Liver (tissue), 9 donors: ENCODE results near the gene BCAR3. TPM values are rescaled to one million over a fixed set of nuclear protein-coding genes. Genes with fewer than 3 reads are reported as not detected.

Experiments
- DNase-seq: peaks from one replicate; pipeline ENCODE4 v3.0.0-alpha.2; 2017; ENCODE audit warnings: low spot score
- H3K27ac ChIP-seq, 2 donors: one replicate each; pipeline ENCODE4 v1.7.0; 2013; ENCODE audit warnings: inconsistent platforms in 2 of 2, low read length in 2 of 2, control low read depth in 1 of 2, low read depth in 1 of 2, mild to moderate bottlenecking in 1 of 2
- H3K27me3 ChIP-seq, 4 donors: one replicate each; pipeline versions ENCODE4 v1.6.1 to v1.7.0; 2013; ENCODE audit warnings: low read length in 3 of 4, inconsistent platforms in 1 of 4, mild to moderate bottlenecking in 1 of 4, moderate library complexity in 1 of 4; ENCODE audit not compliant: control insufficient read depth in 4 of 4, insufficient read depth in 4 of 4
- H3K36me3 ChIP-seq, 4 donors: one replicate each; pipeline versions ENCODE4 v1.6.1 to v1.7.0; 2013; ENCODE audit warnings: low read length in 3 of 4, mild to moderate bottlenecking in 3 of 4, low read depth in 1 of 4, moderate library complexity in 1 of 4; ENCODE audit not compliant: control insufficient read depth in 4 of 4, insufficient read depth in 3 of 4
- H3K4me1 ChIP-seq, 4 donors: one replicate each; pipeline versions ENCODE4 v1.6.1 to v1.7.0; 2013; ENCODE audit warnings: low read length in 3 of 4, mild to moderate bottlenecking in 3 of 4, moderate library complexity in 1 of 4; ENCODE audit not compliant: control insufficient read depth in 4 of 4, insufficient read depth in 4 of 4
- H3K4me3 ChIP-seq, 3 donors: one replicate each; pipeline versions ENCODE4 v1.6.1 to v1.7.0; 2013; ENCODE audit warnings: low read length in 3 of 3, control low read depth in 1 of 3, low read depth in 1 of 3, mild to moderate bottlenecking in 1 of 3
- H3K9ac ChIP-seq, 2 donors: one replicate each; pipeline ENCODE4 v1.7.0; 2013; ENCODE audit warnings: low read length in 2 of 2, mild to moderate bottlenecking in 2 of 2, moderate library complexity in 2 of 2, control low read depth in 1 of 2, low read depth in 1 of 2
- H3K9me3 ChIP-seq, 4 donors: one replicate each; pipeline versions ENCODE4 v1.6.1 to v1.7.0; 2013; ENCODE audit warnings: low read length in 3 of 4; ENCODE audit not compliant: control insufficient read depth in 4 of 4
- ATF3 ChIP-seq: IDR thresholded peaks from 2 replicates; pipeline ENCODE4 v1.6.1; 2016; ENCODE audit warnings: antibody characterized with exemption
- EGR1 ChIP-seq, 2 donors: IDR thresholded peaks; 2 replicates each; pipeline ENCODE4 v1.6.1; 2016 to 2018; ENCODE audit warnings: antibody characterized with exemption in 2 of 2, low read depth in 2 of 2
- FOXA1 ChIP-seq: IDR thresholded peaks from 2 replicates; pipeline ENCODE4 v1.6.1; 2016; ENCODE audit warnings: antibody characterized with exemption
- FOXA2 ChIP-seq: IDR thresholded peaks from 2 replicates; pipeline ENCODE4 v1.6.1; 2016; ENCODE audit warnings: antibody characterized with exemption
- GABPA ChIP-seq, 2 donors: IDR thresholded peaks in 1 of 2; conservative IDR thresholded peaks in 1 of 2; 2 replicates each; pipeline ENCODE4 v1.6.1; 2016; ENCODE audit warnings: antibody characterized with exemption in 2 of 2, mild to moderate bottlenecking in 1 of 2, moderate library complexity in 1 of 2
- HNF4A ChIP-seq, 2 donors: conservative IDR thresholded peaks; 2 replicates each; pipeline ENCODE4 v1.6.1; 2016; ENCODE audit warnings: antibody characterized with exemption in 2 of 2, mild to moderate bottlenecking in 2 of 2
- HNF4G ChIP-seq: IDR thresholded peaks from 2 replicates; pipeline ENCODE4 v1.6.1; 2016; ENCODE audit warnings: antibody characterized with exemption
- JUND ChIP-seq, 2 donors: IDR thresholded peaks; 2 replicates each; pipeline ENCODE4 v1.6.1; 2016; ENCODE audit warnings: antibody characterized with exemption in 2 of 2
- NR2F2 ChIP-seq: IDR thresholded peaks from 2 replicates; pipeline ENCODE4 v1.6.1; 2016; ENCODE audit warnings: antibody characterized with exemption
- RAD21 ChIP-seq, 2 donors: IDR thresholded peaks; 2 replicates each; pipeline ENCODE4 v1.6.1; 2016; ENCODE audit warnings: antibody characterized with exemption in 2 of 2, mild to moderate bottlenecking in 2 of 2
- RXRA ChIP-seq, 2 donors: IDR thresholded peaks; 2 replicates each; pipeline ENCODE4 v1.6.1; 2017 to 2018; ENCODE audit warnings: antibody characterized with exemption in 2 of 2, mild to moderate bottlenecking in 1 of 2
- SP1 ChIP-seq: IDR thresholded peaks from 2 replicates; pipeline ENCODE4 v1.6.1; 2018; ENCODE audit warnings: antibody characterized with exemption, mild to moderate bottlenecking
- TAF1 ChIP-seq: conservative IDR thresholded peaks from 2 replicates; pipeline ENCODE4 v1.6.1; 2016; ENCODE audit warnings: antibody characterized with exemption, mild to moderate bottlenecking
- WGBS: extraction: QIAGEN DNeasy Blood & Tissue Kit; methylation state at CpG from one replicate; pipeline ENCODE4 v1.1.7; 2013; 5-methylcytosine and 5-hydroxymethylcytosine counted together
- polyA plus RNA-seq, 2 donors: library from polyadenylated mRNA; stranded (reverse) in 1 of 2; unstranded in 1 of 2; fragments of 200-250 nt in 1 of 2; fragments of >200 nt in 1 of 2; fragmentation: Nextera tagmentation in 1 of 2; extraction: Ambion mirVana in 1 of 2; gene quantifications; one replicate each; pipeline versions ENCODE4 v1.2.1 to v1.2.3, GENCODE V29; 2013 to 2015
- total RNA-seq, 2 donors: library from RNA; depleted of rRNA; stranded (reverse); fragments of >200 nt; gene quantifications; one replicate each; pipeline ENCODE4 v1.2.3, GENCODE V29; 2014
- TF ChIP-seq, protein P1 (sequence below): IDR thresholded peaks from 2 replicates; pipeline ENCODE4 v1.6.1; 2016; ENCODE audit warnings: antibody characterized with exemption
- TF ChIP-seq, protein P2 (sequence below): IDR thresholded peaks from 2 replicates; pipeline ENCODE4 v1.6.1; 2016; ENCODE audit warnings: antibody characterized with exemption
- TF ChIP-seq, protein P3 (sequence below): IDR thresholded peaks from 2 replicates; pipeline ENCODE4 v1.6.1; 2016; ENCODE audit warnings: antibody characterized with exemption, mild to moderate bottlenecking
- TF ChIP-seq, protein P4 (sequence below): fragments of 150-350 bp; IDR thresholded peaks from 2 replicates; pipeline ENCODE4 v1.5.1; 2017; ENCODE audit warnings: improper control_type of control experiment, low read depth, low read length; ENCODE audit not compliant: missing input control
- donor health status: healthy.
- donor health status: healthy.
- donor health status: healthy.
- donor health status: healthy.
- donor health status: healthy.

Gene BCAR3
- total and polyA plus RNA-seq, 4 donors: 2.8 to 10.3 (median 7.7) TPM

- no peaks in the 10 kb centered on the region for H3K36me3 ChIP-seq
- H3K4me1 ChIP-seq: peaks cover 0 to 13% (median 7%) of the 10 kb centered on the region in 4 donors
- TF ChIP-seq SP1 (no peak), RAD21 (IDR thresholded peaks at IDR 0.05) (no peak), JUND (IDR thresholded peaks at IDR 0.05) (no peak), NR2F2 (no peak)
- TF ChIP-seq, protein P1, sequence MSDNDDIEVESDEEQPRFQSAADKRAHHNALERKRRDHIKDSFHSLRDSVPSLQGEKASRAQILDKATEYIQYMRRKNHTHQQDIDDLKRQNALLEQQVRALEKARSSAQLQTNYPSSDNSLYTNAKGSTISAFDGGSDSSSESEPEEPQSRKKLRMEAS: no peak
- TF ChIP-seq, protein P2, sequence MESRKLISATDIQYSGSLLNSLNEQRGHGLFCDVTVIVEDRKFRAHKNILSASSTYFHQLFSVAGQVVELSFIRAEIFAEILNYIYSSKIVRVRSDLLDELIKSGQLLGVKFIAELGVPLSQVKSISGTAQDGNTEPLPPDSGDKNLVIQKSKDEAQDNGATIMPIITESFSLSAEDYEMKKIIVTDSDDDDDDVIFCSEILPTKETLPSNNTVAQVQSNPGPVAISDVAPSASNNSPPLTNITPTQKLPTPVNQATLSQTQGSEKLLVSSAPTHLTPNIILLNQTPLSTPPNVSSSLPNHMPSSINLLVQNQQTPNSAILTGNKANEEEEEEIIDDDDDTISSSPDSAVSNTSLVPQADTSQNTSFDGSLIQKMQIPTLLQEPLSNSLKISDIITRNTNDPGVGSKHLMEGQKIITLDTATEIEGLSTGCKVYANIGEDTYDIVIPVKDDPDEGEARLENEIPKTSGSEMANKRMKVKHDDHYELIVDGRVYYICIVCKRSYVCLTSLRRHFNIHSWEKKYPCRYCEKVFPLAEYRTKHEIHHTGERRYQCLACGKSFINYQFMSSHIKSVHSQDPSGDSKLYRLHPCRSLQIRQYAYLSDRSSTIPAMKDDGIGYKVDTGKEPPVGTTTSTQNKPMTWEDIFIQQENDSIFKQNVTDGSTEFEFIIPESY: no peak
- no peak overlapping the region for H3K27ac ChIP-seq
- no peak overlapping the region for H3K4me3 ChIP-seq
- no peak for DNase-seq
- WGBS: 89% methylated on average over 1 of the region's 1 CpG
- no peaks in the 10 kb centered on the region for H3K27me3 ChIP-seq
- no peaks in the 10 kb centered on the region for H3K9me3 ChIP-seq
- no peak overlapping the region for H3K9ac ChIP-seq
These were observed 153.2 kb downstream of the BCAR3 start for GRCh38 chr1:93528412-93528811.

GRCh38 chr1:93526431-93526830 lies 155.2 kb downstream of the BCAR3 start:
- Histone ChIP-seq H3K4me1 (peaks cover 0 to 7% (median 3%) of the 10 kb centered on the region in 4 donors), H3K36me3 (no peaks in the 10 kb centered on the region), H3K27ac (no peak overlapping the region), H3K9ac (no peak overlapping the region), H3K4me3 (no peak overlapping the region), H3K27me3 (no peaks in the 10 kb centered on the region), H3K9me3 (no peaks in the 10 kb centered on the region)
- no peak for DNase-seq
- TF ChIP-seq TAF1: no peak
- TF ChIP-seq, protein P3, sequence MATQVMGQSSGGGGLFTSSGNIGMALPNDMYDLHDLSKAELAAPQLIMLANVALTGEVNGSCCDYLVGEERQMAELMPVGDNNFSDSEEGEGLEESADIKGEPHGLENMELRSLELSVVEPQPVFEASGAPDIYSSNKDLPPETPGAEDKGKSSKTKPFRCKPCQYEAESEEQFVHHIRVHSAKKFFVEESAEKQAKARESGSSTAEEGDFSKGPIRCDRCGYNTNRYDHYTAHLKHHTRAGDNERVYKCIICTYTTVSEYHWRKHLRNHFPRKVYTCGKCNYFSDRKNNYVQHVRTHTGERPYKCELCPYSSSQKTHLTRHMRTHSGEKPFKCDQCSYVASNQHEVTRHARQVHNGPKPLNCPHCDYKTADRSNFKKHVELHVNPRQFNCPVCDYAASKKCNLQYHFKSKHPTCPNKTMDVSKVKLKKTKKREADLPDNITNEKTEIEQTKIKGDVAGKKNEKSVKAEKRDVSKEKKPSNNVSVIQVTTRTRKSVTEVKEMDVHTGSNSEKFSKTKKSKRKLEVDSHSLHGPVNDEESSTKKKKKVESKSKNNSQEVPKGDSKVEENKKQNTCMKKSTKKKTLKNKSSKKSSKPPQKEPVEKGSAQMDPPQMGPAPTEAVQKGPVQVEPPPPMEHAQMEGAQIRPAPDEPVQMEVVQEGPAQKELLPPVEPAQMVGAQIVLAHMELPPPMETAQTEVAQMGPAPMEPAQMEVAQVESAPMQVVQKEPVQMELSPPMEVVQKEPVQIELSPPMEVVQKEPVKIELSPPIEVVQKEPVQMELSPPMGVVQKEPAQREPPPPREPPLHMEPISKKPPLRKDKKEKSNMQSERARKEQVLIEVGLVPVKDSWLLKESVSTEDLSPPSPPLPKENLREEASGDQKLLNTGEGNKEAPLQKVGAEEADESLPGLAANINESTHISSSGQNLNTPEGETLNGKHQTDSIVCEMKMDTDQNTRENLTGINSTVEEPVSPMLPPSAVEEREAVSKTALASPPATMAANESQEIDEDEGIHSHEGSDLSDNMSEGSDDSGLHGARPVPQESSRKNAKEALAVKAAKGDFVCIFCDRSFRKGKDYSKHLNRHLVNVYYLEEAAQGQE: no peak
- TF ChIP-seq, protein P1: no peak
- no peak for TF ChIP-seq HNF4A (conservative IDR thresholded peaks at IDR 0.05)
- TF ChIP-seq FOXA2: no peak
- no peak for TF ChIP-seq ATF3
- no peak for TF ChIP-seq RXRA (IDR thresholded peaks at IDR 0.05)
- TF ChIP-seq HNF4G: no peak
- no peak for TF ChIP-seq SP1
- TF ChIP-seq, protein P4, sequence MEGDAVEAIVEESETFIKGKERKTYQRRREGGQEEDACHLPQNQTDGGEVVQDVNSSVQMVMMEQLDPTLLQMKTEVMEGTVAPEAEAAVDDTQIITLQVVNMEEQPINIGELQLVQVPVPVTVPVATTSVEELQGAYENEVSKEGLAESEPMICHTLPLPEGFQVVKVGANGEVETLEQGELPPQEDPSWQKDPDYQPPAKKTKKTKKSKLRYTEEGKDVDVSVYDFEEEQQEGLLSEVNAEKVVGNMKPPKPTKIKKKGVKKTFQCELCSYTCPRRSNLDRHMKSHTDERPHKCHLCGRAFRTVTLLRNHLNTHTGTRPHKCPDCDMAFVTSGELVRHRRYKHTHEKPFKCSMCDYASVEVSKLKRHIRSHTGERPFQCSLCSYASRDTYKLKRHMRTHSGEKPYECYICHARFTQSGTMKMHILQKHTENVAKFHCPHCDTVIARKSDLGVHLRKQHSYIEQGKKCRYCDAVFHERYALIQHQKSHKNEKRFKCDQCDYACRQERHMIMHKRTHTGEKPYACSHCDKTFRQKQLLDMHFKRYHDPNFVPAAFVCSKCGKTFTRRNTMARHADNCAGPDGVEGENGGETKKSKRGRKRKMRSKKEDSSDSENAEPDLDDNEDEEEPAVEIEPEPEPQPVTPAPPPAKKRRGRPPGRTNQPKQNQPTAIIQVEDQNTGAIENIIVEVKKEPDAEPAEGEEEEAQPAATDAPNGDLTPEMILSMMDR: no peak
- TF ChIP-seq NR2F2: no peak
- TF ChIP-seq FOXA1: no peak
- TF ChIP-seq GABPA (IDR thresholded peaks at IDR 0.05 in 1 of 2, conservative IDR thresholded peaks at IDR 0.05 in 1 of 2): no peak
- TF ChIP-seq RAD21 (IDR thresholded peaks at IDR 0.05): no peak
- TF ChIP-seq JUND (IDR thresholded peaks at IDR 0.05): no peak
- TF ChIP-seq, protein P2: no peak
- TF ChIP-seq EGR1 (IDR thresholded peaks at IDR 0.05; ENCODE audit: low read depth in 2 of 2): no peak
- 93% methylated on average over 2 of the region's 2 CpGs for WGBS
